K562 (cell line): ENCODE measurements around the gene ZNF148. TPM values are rescaled to one million over a fixed set of nuclear protein-coding genes. Genes with fewer than 3 reads are reported as not detected.

Source experiments
- ATAC-seq: fragments of 200-7000 bp; cut with Tn5 transposase; 3 replicates; pipeline ENCODE4 v1.9.1; 2020; ENCODE audit warnings: moderate library complexity
- BruUV-seq: library from RNA; stranded (reverse); fragments of 400-500 nt; replicated peaks from 2 replicates; lab custom pipeline; 2021; lab: Mats Ljungman, UMichigan
- CTCF ChIA-PET: fragments of 300-600 bp; formaldehyde crosslinking; extraction: SDS; loops from one replicate; lab custom pipeline; 2021; ENCODE audit warnings: low intra/inter-chr PET ratio; lab: Yijun Ruan, JAX
- POLR2A ChIA-PET: fragments of 300-600, 350-650 bp; sonication (Branson Sonifier 250); formaldehyde crosslinking; extraction: SDS; loops from one replicate; lab custom pipeline; 2021; ENCODE audit warnings: antibody characterized with exemption, inconsistent platforms; lab: Yijun Ruan, JAX
- DNase-seq, 4 experiments: peaks; one replicate each; pipeline versions ENCODE4 v3.0.0 to v3.0.0-alpha.2; 2011 to 2018; ENCODE audit warnings: low spot score in 3 of 4, mixed read lengths in 3 of 4; ENCODE audit errors: extremely low read depth in 1 of 4
- FAIRE-seq: peaks from 2 replicates; lab custom pipeline; 2011; peaks lifted over from hg19 to GRCh38; lab: Jason Lieb, UNC
- H2AFZ ChIP-seq: 2 replicates; pipeline ENCODE4 v1.6.0; 2011; ENCODE audit warnings: low read depth, low read length, control low read depth, inconsistent platforms
- H3K27ac ChIP-seq: fragments of 200-600 bp; 3 replicates; pipeline ENCODE4 v1.8.0; 2011; ENCODE audit warnings: low read depth, mild to moderate bottlenecking, control low read depth, inconsistent platforms, low read length, moderate library complexity, mixed read lengths; ENCODE audit errors: extremely low read depth
- H3K27me3 ChIP-seq, 2 experiments: fragments of 300-600 bp in 1 of 2; 2 replicates in 1 of 2; 3 replicates in 1 of 2; pipeline versions ENCODE4 v1.6.0 to v1.8.0; 2011; ENCODE audit warnings: inconsistent platforms in 2 of 2, low read length in 2 of 2, mild to moderate bottlenecking in 1 of 2, mixed read lengths in 1 of 2, moderate library complexity in 1 of 2; ENCODE audit not compliant: control insufficient read depth in 2 of 2, insufficient read depth in 2 of 2
- H3K36me3 ChIP-seq: fragments of 300-600 bp; 3 replicates; pipeline ENCODE4 v1.8.0; 2011; ENCODE audit warnings: mild to moderate bottlenecking, low read length, inconsistent platforms; ENCODE audit not compliant: control insufficient read depth, insufficient read depth
- H3K4me1 ChIP-seq, 2 experiments: fragments of 200-600 bp in 1 of 2; replicated peaks in 1 of 2; 2 replicates in 1 of 2; 3 replicates in 1 of 2; pipeline versions ENCODE4 v1.5.1 to v1.8.0; 2011; ENCODE audit warnings: inconsistent platforms in 2 of 2, low read length in 2 of 2, mild to moderate bottlenecking in 1 of 2, mixed read lengths in 1 of 2, moderate library complexity in 1 of 2; ENCODE audit not compliant: control insufficient read depth in 2 of 2, insufficient read depth in 2 of 2
- H3K4me2 ChIP-seq: 2 replicates; pipeline ENCODE4 v1.6.1; 2011; ENCODE audit warnings: low read length, control low read depth, inconsistent platforms, mixed read lengths; ENCODE audit not compliant: insufficient read depth
- H3K4me3 ChIP-seq: fragments of 200-600 bp; sonication (generic), shearing (Covaris generic); 2 replicates; pipeline ENCODE4 v1.5.1; 2016; ENCODE audit warnings: control low read depth, inconsistent platforms
- H3K79me2 ChIP-seq: fragments of 200-600 bp; 3 replicates; pipeline ENCODE4 v1.8.0; 2011; ENCODE audit warnings: low read length, inconsistent platforms; ENCODE audit not compliant: control insufficient read depth, insufficient read depth
- H3K9ac ChIP-seq, 2 experiments: 2 replicates each; pipeline versions ENCODE4 v1.6.0 to v1.6.1; 2011; ENCODE audit warnings: low read depth in 2 of 2, low read length in 2 of 2, control low read depth in 1 of 2, inconsistent platforms in 1 of 2, mild to moderate bottlenecking in 1 of 2, mixed read lengths in 1 of 2; ENCODE audit not compliant: insufficient read depth in 1 of 2
- H3K9me1 ChIP-seq: one replicate; pipeline ENCODE4 v1.6.0; 2011; ENCODE audit warnings: inconsistent platforms, mild to moderate bottlenecking, low read length, moderate library complexity; ENCODE audit not compliant: control insufficient read depth, insufficient read depth
- H3K9me3 ChIP-seq: replicated peaks from 2 replicates; pipeline ENCODE4 v1.5.1; 2011; ENCODE audit warnings: low read depth, low read length, inconsistent platforms; ENCODE audit not compliant: control insufficient read depth, insufficient read depth
- H4K20me1 ChIP-seq: replicated peaks from 2 replicates; pipeline ENCODE4 v1.6.1; 2011; ENCODE audit warnings: low read length, inconsistent platforms, mixed read lengths; ENCODE audit not compliant: control insufficient read depth, insufficient read depth
- CBX3 ChIP-seq, 2 experiments: IDR thresholded peaks; 1 replicate in 1 of 2; 2 replicates in 1 of 2; pipeline ENCODE4 v1.6.1; 2012; ENCODE audit warnings: inconsistent platforms in 2 of 2, low read length in 2 of 2, borderline replicate concordance in 1 of 2, control low read depth in 1 of 2
- CHD1 ChIP-seq: fragments of 200-600 bp; sonication (generic); IDR thresholded peaks from one replicate; pipeline ENCODE4 v1.6.1; 2012; ENCODE audit warnings: mild to moderate bottlenecking, moderate library complexity, low read length, inconsistent platforms
- CSDE1 ChIP-seq, 2 experiments: fragments of 450-650 bp; IDR thresholded peaks; 2 replicates each; pipeline ENCODE4 v1.6.1; 2016; ENCODE audit warnings: mild to moderate bottlenecking in 1 of 2
- TSHZ1 ChIP-seq: fragments of 250-450 bp; sonication (Bioruptor Pico); IDR thresholded peaks from 2 replicates; pipeline ENCODE4 v1.4.0; 2020; ENCODE audit warnings: mild to moderate bottlenecking, moderate library complexity
- ZNF280A ChIP-seq: fragments of 450-650 bp; IDR thresholded peaks from 2 replicates; pipeline ENCODE4 v1.6.1; 2018; ENCODE audit warnings: mild to moderate bottlenecking, low read depth; ENCODE audit not compliant: partially characterized antibody
- WGBS: fragments of 100-300 bp; shearing (Covaris generic); methylation state at CpG from one replicate; pipeline ENCODE4 v1.1.6; 2016; ENCODE audit warnings: low coverage, mixed read lengths; ENCODE audit not compliant: insufficient coverage; ENCODE audit errors: missing lambda C conversion rate; 5-methylcytosine and 5-hydroxymethylcytosine counted together
- in situ Hi-C: fragments of 300-500 bp; cut with MboI; formaldehyde crosslinking; loops from 4 replicates; pipeline ENCODE4 v1.15.0; 2018; ENCODE audit warnings: inconsistent platforms, mixed read lengths
- intact Hi-C: fragments of 100-400 bp; cut with micrococcal nuclease; formaldehyde crosslinking; loops from 2 replicates; pipeline ENCODE4 v1.14.2; 2022
- polyA plus RNA-seq, 8 experiments: library from polyadenylated mRNA; depleted of rRNA in 4 of 8; stranded (reverse) in 5 of 8; unstranded in 3 of 8; fragments of >200 nt; fragmentation: Nextera tagmentation in 2 of 8; fragmentation: Illumina TruSeq in 1 of 8; extraction: Ambion mirVana in 2 of 8; extraction: Trizol in 1 of 8; gene quantifications; 2 replicates each; pipeline versions ENCODE4 v1.2.1 to v1.2.3, GENCODE V29; 2011 to 2014; ENCODE audit warnings: inconsistent platforms in 1 of 8, missing spikeins in 1 of 8
- total RNA-seq, 7 experiments: library from RNA; depleted of rRNA in 6 of 7; stranded (reverse); fragments of >200 nt in 6 of 7; fragmentation: Illumina TruSeq in 2 of 7; extraction: Trizol in 2 of 7; gene quantifications; 2 replicates each; pipeline versions ENCODE4 v1.2.1 to v1.2.3, GENCODE V29; 2011 to 2021; ENCODE audit warnings: low replicate concordance in 1 of 7

The ZNF148 gene
- total and polyA plus RNA-seq, 9 of the 15 experiments (the other 6 are each of a cell fraction or from before 2014, with no cell fraction given): 2.7 to 15.1 (median 8.3) TPM

- ATAC-seq (no peak), DNase-seq (no peak), FAIRE-seq (no peak)
- Histone ChIP-seq H3K4me2 (no peak overlapping the region), H3K9me3 (no peaks in the 10 kb centered on the region), H4K20me1 (no peaks in the 10 kb centered on the region), H3K9me1 (no peaks in the 10 kb centered on the region), H3K79me2 (no peaks in the 10 kb centered on the region), H3K4me1 (no peaks in the 10 kb centered on the region; a peak in 1 of 5 replicates), H3K27ac (no peak overlapping the region), H3K9ac (no peak overlapping the region), H3K4me3 (no peak overlapping the region), H2AFZ (no peak overlapping the region), H3K27me3 (no peaks in the 10 kb centered on the region), H3K36me3 (no peaks in the 10 kb centered on the region)
- CTCF ChIA-PET: no interaction called here
- BruUV-seq: no TSS peak
- POLR2A ChIA-PET: interaction anchor here (0.6 kb wide), 1 partner anchor 192 kb away, joined by 3 read pairs; no protein-coding TSS in a partner anchor
- intact Hi-C loops (no loop called here), in situ Hi-C loops (no loop called here)
- 35% methylated on average over 5 of the region's 6 CpGs for WGBS
- TF ChIP-seq CSDE1 (IDR thresholded peaks at IDR 0.05): no peak
- no peak for TF ChIP-seq CHD1
- TF ChIP-seq TSHZ1 (CRISPR knock-in tag): no peak
- no peak for TF ChIP-seq CBX3 (IDR thresholded peaks at IDR 0.05; ENCODE audit: borderline replicate concordance in 1 of 2, low read length in 2 of 2)
- no peak for TF ChIP-seq ZNF280A
Observed at GRCh38 chr3:125410922-125411321, 35.8 kb upstream of the ZNF148 start.
